CD4-positive, alpha-beta T cell (primary cell): Measurements from ENCODE around the gene CTDSP1. TPM values are rescaled to one million over a fixed set of nuclear protein-coding genes. Genes with fewer than 3 reads are reported as not detected.

Experiments used
- ATAC-seq: fragments of 200-7000 bp; cut with Tn5 transposase; one replicate; pipeline ENCODE4 v1.10.0; 2022; ENCODE audit warnings: mild to moderate bottlenecking; ENCODE audit not compliant: poor library complexity
- CTCF ChIA-PET: fragments of 350-600 bp; sonication (Branson Sonifier 250); formaldehyde crosslinking; loops from one replicate; lab custom pipeline; 2021; ENCODE audit warnings: antibody characterized with exemption, inconsistent platforms; lab: Charles Lee
- POLR2A ChIA-PET: fragments of 350-600 bp; sonication (Branson Sonifier 250); formaldehyde crosslinking; loops from one replicate; lab custom pipeline; 2021; ENCODE audit warnings: antibody characterized with exemption, inconsistent platforms; lab: Charles Lee
- DNase-seq, 14 experiments: peaks; one replicate each; pipeline ENCODE4 v3.0.0-alpha.2; 2013 to 2020; ENCODE audit warnings: mixed read lengths in 2 of 14
- H3K27ac ChIP-seq, 2 donors: one replicate each; pipeline versions ENCODE4 v1.5.1 to v1.7.0; 2013; ENCODE audit warnings: low read length in 2 of 2, low read depth in 1 of 2, mild to moderate bottlenecking in 1 of 2
- H3K27me3 ChIP-seq, 2 experiments: 1 replicate in 1 of 2; 2 replicates in 1 of 2; pipeline versions ENCODE4 v1.6.1 to v1.7.0; 2013; ENCODE audit warnings: low read length in 2 of 2, control low read depth in 1 of 2, mild to moderate bottlenecking in 1 of 2, moderate library complexity in 1 of 2; ENCODE audit not compliant: insufficient read depth in 2 of 2, control insufficient read depth in 1 of 2
- H3K36me3 ChIP-seq: one replicate; pipeline ENCODE4 v1.6.1; 2013; ENCODE audit warnings: low read length, control low read depth; ENCODE audit not compliant: insufficient read depth
- H3K4me1 ChIP-seq: one replicate; pipeline ENCODE4 v1.6.1; 2013; ENCODE audit warnings: low read length, control low read depth; ENCODE audit not compliant: insufficient read depth
- H3K4me3 ChIP-seq: one replicate; pipeline ENCODE4 v1.5.1; 2013; ENCODE audit warnings: mild to moderate bottlenecking, low read length, moderate library complexity
- H3K9me3 ChIP-seq, 2 experiments: 1 replicate in 1 of 2; 2 replicates in 1 of 2; pipeline versions ENCODE4 v1.6.1 to v1.7.0; 2013; ENCODE audit warnings: low read length in 2 of 2, mild to moderate bottlenecking in 2 of 2, control low read depth in 1 of 2, moderate library complexity in 1 of 2; ENCODE audit not compliant: control insufficient read depth in 1 of 2, insufficient read depth in 1 of 2
- H3K27ac Mint-ChIP-seq: one replicate; pipeline ENCODE4 v1.8.0; 2020; ENCODE audit warnings: mixed read lengths
- H3K27me3 Mint-ChIP-seq: one replicate; pipeline ENCODE4 v1.8.0; 2021; ENCODE audit warnings: mixed read lengths
- H3K36me3 Mint-ChIP-seq: one replicate; pipeline ENCODE4 v1.8.0; 2021; ENCODE audit warnings: low read depth, mixed read lengths
- H3K4me1 Mint-ChIP-seq: one replicate; pipeline ENCODE4 v1.8.0; 2021; ENCODE audit warnings: low read depth, mixed read lengths
- H3K4me3 Mint-ChIP-seq: one replicate; pipeline ENCODE4 v1.8.0; 2020; ENCODE audit warnings: mild to moderate bottlenecking, mixed read lengths
- H3K9me3 Mint-ChIP-seq: one replicate; pipeline ENCODE4 v1.8.0; 2020; ENCODE audit warnings: mixed read lengths
- CTCF ChIP-seq: fragments of 200-600 bp; IDR thresholded peaks from one replicate; pipeline ENCODE4 v1.8.0; 2022; ENCODE audit warnings: antibody characterized with exemption, mild to moderate bottlenecking
- intact Hi-C, 2 experiments: fragments of 100-400 bp; cut with DNase I in 1 of 2; cut with micrococcal nuclease in 1 of 2; formaldehyde crosslinking; loops; one replicate each; pipeline versions ENCODE4 v1.15.1 to v1.9.0; 2023 to 2025; cut with DNase I, micrococcal nuclease
- total RNA-seq, 174 experiments: library from RNA in 2 of 174; stranded (reverse) in 2 of 174; gene quantifications; one replicate each; pipeline ENCODE4 v1.2.3 and lab custom pipeline; 2021 to 2026

Gene CTDSP1
- total RNA-seq, 2 experiments from 2014 or later, result 70.5 to 76.8 TPM

GRCh38 chr2:218374795-218375194, 24.9 kb upstream of the CTDSP1 start:
- Histone ChIP-seq H3K27ac (no peak overlapping the region), H3K27me3 (no peaks in the 10 kb centered on the region), H3K36me3 (no peaks in the 10 kb centered on the region), H3K9me3 (no peaks in the 10 kb centered on the region), H3K4me1 (no peaks in the 10 kb centered on the region), H3K4me3 (no peak overlapping the region)
- H3K4me3 Mint-ChIP-seq, result no peak overlapping the region
- no peaks in the 10 kb centered on the region for H3K27me3 Mint-ChIP-seq
- no peaks in the 10 kb centered on the region for H3K36me3 Mint-ChIP-seq
- ChIA-PET POLR2A (interaction anchor here (0.8 kb wide), 1 partner anchor 9 kb away, joined by 4 read pairs; no protein-coding TSS in a partner anchor), CTCF (interaction anchor here (1.0 kb wide), 1 partner anchor 82 kb away, joined by 3 read pairs; no protein-coding TSS in a partner anchor)
- no peak overlapping the region for H3K27ac Mint-ChIP-seq
- no peak for TF ChIP-seq CTCF
- ATAC-seq (no peak), DNase-seq (no peak)
- intact Hi-C loops, result no loop called here
- no peaks in the 10 kb centered on the region for H3K9me3 Mint-ChIP-seq
- H3K4me1 Mint-ChIP-seq, result peaks cover 9% of the 10 kb centered on the region

GRCh38 chr2:218375212-218375611, 24.5 kb upstream of the CTDSP1 start:
- Mint-ChIP-seq H3K27ac (no peak overlapping the region), H3K4me1 (peaks cover 4% of the 10 kb centered on the region), H3K9me3 (no peaks in the 10 kb centered on the region), H3K4me3 (no peak overlapping the region), H3K27me3 (no peaks in the 10 kb centered on the region), H3K36me3 (no peaks in the 10 kb centered on the region)
- ChIA-PET POLR2A (no interaction called here), CTCF (interaction anchor here (0.7 to 1.0 kb wide), 2 partner anchors 9 to 82 kb away, joined by 3 read pairs; no protein-coding TSS in a partner anchor)
- DNase-seq, result no peak
- Histone ChIP-seq H3K4me1 (no peaks in the 10 kb centered on the region), H3K27ac (no peak overlapping the region), H3K4me3 (no peak overlapping the region), H3K27me3 (no peaks in the 10 kb centered on the region), H3K36me3 (no peaks in the 10 kb centered on the region), H3K9me3 (no peaks in the 10 kb centered on the region)
- intact Hi-C loops, result no loop called here
- TF ChIP-seq CTCF, result no peak
- no peak for ATAC-seq

- TF ChIP-seq CTCF, result no peak
- no peaks in the 10 kb centered on the region for H3K9me3 ChIP-seq
- no peaks in the 10 kb centered on the region for H3K9me3 Mint-ChIP-seq
- H3K27me3 Mint-ChIP-seq, result no peaks in the 10 kb centered on the region
- H3K36me3 ChIP-seq, result no peaks in the 10 kb centered on the region
- H3K4me1 ChIP-seq, result no peaks in the 10 kb centered on the region
- H3K4me3 ChIP-seq, result no peak overlapping the region
- DNase-seq (peak in 2 of 14 experiments; percentile 59 to 69), ATAC-seq (no peak)
- no peak overlapping the region for H3K27ac ChIP-seq
- H3K4me1 Mint-ChIP-seq, result no peaks in the 10 kb centered on the region
- H3K27me3 ChIP-seq, result no peaks in the 10 kb centered on the region
- ChIA-PET POLR2A (interaction anchor here (1.3 kb wide), 1 partner anchor 88 kb away, joined by 3 read pairs; no protein-coding TSS in a partner anchor), CTCF (no interaction called here)
- H3K4me3 Mint-ChIP-seq, result no peak overlapping the region
- H3K36me3 Mint-ChIP-seq, result no peaks in the 10 kb centered on the region
- intact Hi-C loops, result no loop called here
- H3K27ac Mint-ChIP-seq, result no peak overlapping the region
Observed at GRCh38 chr2:218378053-218378452, 21.6 kb upstream of the CTDSP1 start.
